K562 (cell line): ENCODE measurements around the gene TTC39C. TPM values are rescaled to one million over a fixed set of nuclear protein-coding genes. Genes with fewer than 3 reads are reported as not detected.
"Not testable (repeated sequence)": the region's sequence is repeated elsewhere in the genome, so short reads cannot be mapped to it uniquely, and the experiment has no call there.

Experiments used
- ATAC-seq: fragments of 200-7000 bp; cut with Tn5 transposase; 3 replicates; pipeline ENCODE4 v1.9.1; 2020; ENCODE audit warnings: moderate library complexity
- BruUV-seq: library from RNA; stranded (reverse); fragments of 400-500 nt; replicated peaks from 2 replicates; lab custom pipeline; 2021; lab: Mats Ljungman, UMichigan
- CTCF ChIA-PET: fragments of 300-600 bp; formaldehyde crosslinking; extraction: SDS; loops from one replicate; lab custom pipeline; 2021; ENCODE audit warnings: low intra/inter-chr PET ratio; lab: Yijun Ruan, JAX
- POLR2A ChIA-PET: fragments of 300-600, 350-650 bp; sonication (Branson Sonifier 250); formaldehyde crosslinking; extraction: SDS; loops from one replicate; lab custom pipeline; 2021; ENCODE audit warnings: antibody characterized with exemption, inconsistent platforms; lab: Yijun Ruan, JAX
- DNase-seq, 4 experiments: peaks; one replicate each; pipeline versions ENCODE4 v3.0.0 to v3.0.0-alpha.2; 2011 to 2018; ENCODE audit warnings: low spot score in 3 of 4, mixed read lengths in 3 of 4; ENCODE audit errors: extremely low read depth in 1 of 4
- FAIRE-seq: peaks from 2 replicates; lab custom pipeline; 2011; peaks lifted over from hg19 to GRCh38; lab: Jason Lieb, UNC
- H2AFZ ChIP-seq: 2 replicates; pipeline ENCODE4 v1.6.0; 2011; ENCODE audit warnings: low read depth, low read length, control low read depth, inconsistent platforms
- H3K27ac ChIP-seq: fragments of 200-600 bp; 3 replicates; pipeline ENCODE4 v1.8.0; 2011; ENCODE audit warnings: low read depth, mild to moderate bottlenecking, control low read depth, inconsistent platforms, low read length, moderate library complexity, mixed read lengths; ENCODE audit errors: extremely low read depth
- H3K27me3 ChIP-seq, 2 experiments: fragments of 300-600 bp in 1 of 2; 2 replicates in 1 of 2; 3 replicates in 1 of 2; pipeline versions ENCODE4 v1.6.0 to v1.8.0; 2011; ENCODE audit warnings: inconsistent platforms in 2 of 2, low read length in 2 of 2, mild to moderate bottlenecking in 1 of 2, mixed read lengths in 1 of 2, moderate library complexity in 1 of 2; ENCODE audit not compliant: control insufficient read depth in 2 of 2, insufficient read depth in 2 of 2
- H3K36me3 ChIP-seq: fragments of 300-600 bp; 3 replicates; pipeline ENCODE4 v1.8.0; 2011; ENCODE audit warnings: mild to moderate bottlenecking, low read length, inconsistent platforms; ENCODE audit not compliant: control insufficient read depth, insufficient read depth
- H3K4me1 ChIP-seq, 2 experiments: fragments of 200-600 bp in 1 of 2; replicated peaks in 1 of 2; 2 replicates in 1 of 2; 3 replicates in 1 of 2; pipeline versions ENCODE4 v1.5.1 to v1.8.0; 2011; ENCODE audit warnings: inconsistent platforms in 2 of 2, low read length in 2 of 2, mild to moderate bottlenecking in 1 of 2, mixed read lengths in 1 of 2, moderate library complexity in 1 of 2; ENCODE audit not compliant: control insufficient read depth in 2 of 2, insufficient read depth in 2 of 2
- H3K4me2 ChIP-seq: 2 replicates; pipeline ENCODE4 v1.6.1; 2011; ENCODE audit warnings: low read length, control low read depth, inconsistent platforms, mixed read lengths; ENCODE audit not compliant: insufficient read depth
- H3K4me3 ChIP-seq: fragments of 200-600 bp; sonication (generic), shearing (Covaris generic); 2 replicates; pipeline ENCODE4 v1.5.1; 2016; ENCODE audit warnings: control low read depth, inconsistent platforms
- H3K79me2 ChIP-seq: fragments of 200-600 bp; 3 replicates; pipeline ENCODE4 v1.8.0; 2011; ENCODE audit warnings: low read length, inconsistent platforms; ENCODE audit not compliant: control insufficient read depth, insufficient read depth
- H3K9ac ChIP-seq, 2 experiments: 2 replicates each; pipeline versions ENCODE4 v1.6.0 to v1.6.1; 2011; ENCODE audit warnings: low read depth in 2 of 2, low read length in 2 of 2, control low read depth in 1 of 2, inconsistent platforms in 1 of 2, mild to moderate bottlenecking in 1 of 2, mixed read lengths in 1 of 2; ENCODE audit not compliant: insufficient read depth in 1 of 2
- H3K9me1 ChIP-seq: one replicate; pipeline ENCODE4 v1.6.0; 2011; ENCODE audit warnings: inconsistent platforms, mild to moderate bottlenecking, low read length, moderate library complexity; ENCODE audit not compliant: control insufficient read depth, insufficient read depth
- H3K9me3 ChIP-seq: replicated peaks from 2 replicates; pipeline ENCODE4 v1.5.1; 2011; ENCODE audit warnings: low read depth, low read length, inconsistent platforms; ENCODE audit not compliant: control insufficient read depth, insufficient read depth
- H4K20me1 ChIP-seq: replicated peaks from 2 replicates; pipeline ENCODE4 v1.6.1; 2011; ENCODE audit warnings: low read length, inconsistent platforms, mixed read lengths; ENCODE audit not compliant: control insufficient read depth, insufficient read depth
- CEBPZ ChIP-seq: fragments of 150-350 bp; IDR thresholded peaks from 2 replicates; pipeline ENCODE4 v1.6.1; 2014; ENCODE audit warnings: low read depth, mild to moderate bottlenecking, low read length, borderline replicate concordance
- CREM ChIP-seq: IDR thresholded peaks from 2 replicates; pipeline ENCODE4 v1.6.1; 2014; ENCODE audit warnings: antibody characterized with exemption, low read depth
- ETV6 ChIP-seq, 3 experiments: fragments of 150-350 bp in 1 of 3; sonication (generic) in 1 of 3; formaldehyde crosslinking in 1 of 3; IDR thresholded peaks; 2 replicates each; pipeline versions ENCODE4 v1.6.1 to v1.8.0; 2014 to 2022; ENCODE audit warnings: borderline replicate concordance in 2 of 3, low read depth in 2 of 3, antibody characterized with exemption in 1 of 3, low read length in 1 of 3, mild to moderate bottlenecking in 1 of 3, missing genetic modification reagents in 1 of 3
- WGBS: fragments of 100-300 bp; shearing (Covaris generic); methylation state at CpG from one replicate; pipeline ENCODE4 v1.1.6; 2016; ENCODE audit warnings: low coverage, mixed read lengths; ENCODE audit not compliant: insufficient coverage; ENCODE audit errors: missing lambda C conversion rate; 5-methylcytosine and 5-hydroxymethylcytosine counted together
- in situ Hi-C: fragments of 300-500 bp; cut with MboI; formaldehyde crosslinking; loops from 4 replicates; pipeline ENCODE4 v1.15.0; 2018; ENCODE audit warnings: inconsistent platforms, mixed read lengths
- intact Hi-C: fragments of 100-400 bp; cut with micrococcal nuclease; formaldehyde crosslinking; loops from 2 replicates; pipeline ENCODE4 v1.14.2; 2022
- polyA plus RNA-seq, 8 experiments: library from polyadenylated mRNA; depleted of rRNA in 4 of 8; stranded (reverse) in 5 of 8; unstranded in 3 of 8; fragments of >200 nt; fragmentation: Nextera tagmentation in 2 of 8; fragmentation: Illumina TruSeq in 1 of 8; extraction: Ambion mirVana in 2 of 8; extraction: Trizol in 1 of 8; gene quantifications; 2 replicates each; pipeline versions ENCODE4 v1.2.1 to v1.2.3, GENCODE V29; 2011 to 2014; ENCODE audit warnings: inconsistent platforms in 1 of 8, missing spikeins in 1 of 8
- total RNA-seq, 7 experiments: library from RNA; depleted of rRNA in 6 of 7; stranded (reverse); fragments of >200 nt in 6 of 7; fragmentation: Illumina TruSeq in 2 of 7; extraction: Trizol in 2 of 7; gene quantifications; 2 replicates each; pipeline versions ENCODE4 v1.2.1 to v1.2.3, GENCODE V29; 2011 to 2021; ENCODE audit warnings: low replicate concordance in 1 of 7
- TF ChIP-seq, protein P1 (sequence below), 2 experiments: fragments of 450-650 bp; IDR thresholded peaks; 2 replicates each; pipeline ENCODE4 v1.6.1; 2018; ENCODE audit warnings: mild to moderate bottlenecking in 2 of 2, low read depth in 1 of 2; ENCODE audit not compliant: partially characterized antibody in 2 of 2

The TTC39C gene
- total and polyA plus RNA-seq, 9 of the 15 experiments (the other 6 are each of a cell fraction or from before 2014, with no cell fraction given): 0.01 to 0.58 (median 0.18) TPM; not detected in 5

- TF ChIP-seq, protein P1, sequence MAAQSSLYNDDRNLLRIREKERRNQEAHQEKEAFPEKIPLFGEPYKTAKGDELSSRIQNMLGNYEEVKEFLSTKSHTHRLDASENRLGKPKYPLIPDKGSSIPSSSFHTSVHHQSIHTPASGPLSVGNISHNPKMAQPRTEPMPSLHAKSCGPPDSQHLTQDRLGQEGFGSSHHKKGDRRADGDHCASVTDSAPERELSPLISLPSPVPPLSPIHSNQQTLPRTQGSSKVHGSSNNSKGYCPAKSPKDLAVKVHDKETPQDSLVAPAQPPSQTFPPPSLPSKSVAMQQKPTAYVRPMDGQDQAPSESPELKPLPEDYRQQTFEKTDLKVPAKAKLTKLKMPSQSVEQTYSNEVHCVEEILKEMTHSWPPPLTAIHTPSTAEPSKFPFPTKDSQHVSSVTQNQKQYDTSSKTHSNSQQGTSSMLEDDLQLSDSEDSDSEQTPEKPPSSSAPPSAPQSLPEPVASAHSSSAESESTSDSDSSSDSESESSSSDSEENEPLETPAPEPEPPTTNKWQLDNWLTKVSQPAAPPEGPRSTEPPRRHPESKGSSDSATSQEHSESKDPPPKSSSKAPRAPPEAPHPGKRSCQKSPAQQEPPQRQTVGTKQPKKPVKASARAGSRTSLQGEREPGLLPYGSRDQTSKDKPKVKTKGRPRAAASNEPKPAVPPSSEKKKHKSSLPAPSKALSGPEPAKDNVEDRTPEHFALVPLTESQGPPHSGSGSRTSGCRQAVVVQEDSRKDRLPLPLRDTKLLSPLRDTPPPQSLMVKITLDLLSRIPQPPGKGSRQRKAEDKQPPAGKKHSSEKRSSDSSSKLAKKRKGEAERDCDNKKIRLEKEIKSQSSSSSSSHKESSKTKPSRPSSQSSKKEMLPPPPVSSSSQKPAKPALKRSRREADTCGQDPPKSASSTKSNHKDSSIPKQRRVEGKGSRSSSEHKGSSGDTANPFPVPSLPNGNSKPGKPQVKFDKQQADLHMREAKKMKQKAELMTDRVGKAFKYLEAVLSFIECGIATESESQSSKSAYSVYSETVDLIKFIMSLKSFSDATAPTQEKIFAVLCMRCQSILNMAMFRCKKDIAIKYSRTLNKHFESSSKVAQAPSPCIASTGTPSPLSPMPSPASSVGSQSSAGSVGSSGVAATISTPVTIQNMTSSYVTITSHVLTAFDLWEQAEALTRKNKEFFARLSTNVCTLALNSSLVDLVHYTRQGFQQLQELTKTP (IDR thresholded peaks at IDR 0.05; ENCODE audit: low read depth in 1 of 2, partially characterized antibody in 2 of 2): no peak
- TF ChIP-seq CREM (no peak), CEBPZ (no peak), ETV6 (IDR thresholded peaks at IDR 0.05; ENCODE audit: borderline replicate concordance in 1 of 2, low read depth in 2 of 2, low read length in 1 of 2) (no peak), ETV6 (CRISPR knock-in tag; IDR thresholded peaks at IDR 0.05; ENCODE audit: borderline replicate concordance) (no peak)
Measured at GRCh38 chr18:24073791-24074190, 59.2 kb downstream of the TTC39C start (continued).

DNA sequence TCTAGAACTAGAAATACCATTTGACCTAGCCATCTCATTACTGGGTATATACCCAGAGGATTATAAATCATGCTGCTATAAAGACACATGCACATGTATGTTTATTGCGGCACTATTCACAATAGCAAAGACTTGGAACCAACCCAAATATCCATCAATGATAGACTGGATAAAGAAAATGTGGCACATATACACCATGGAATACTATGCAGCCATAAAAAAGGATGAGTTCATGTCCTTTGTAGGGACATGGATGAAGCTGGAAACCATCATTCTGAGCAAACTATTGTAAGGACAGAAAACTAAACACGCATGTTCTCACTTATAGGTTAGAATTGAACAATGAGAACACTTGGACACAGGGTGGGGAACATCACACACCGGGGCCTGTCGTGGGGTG is 60.2 kb downstream of the TTC39C start:
- ATAC-seq, H3K4me1 ChIP-seq, H3K27me3 ChIP-seq, H3K9ac ChIP-seq, H3K9me1 ChIP-seq, in situ Hi-C loops, H4K20me1 ChIP-seq, H3K4me3 ChIP-seq, intact Hi-C loops, H3K4me2 ChIP-seq, DNase-seq, H3K79me2 ChIP-seq, H3K9me3 ChIP-seq, H3K27ac ChIP-seq, FAIRE-seq, H2AFZ ChIP-seq, BruUV-seq, CTCF ChIA-PET, H3K36me3 ChIP-seq, POLR2A ChIA-PET: not testable (repeated sequence)
- 0% methylated on average over 3 of the region's 4 CpGs for WGBS
